AG10803 (cell line): ENCODE results near the gene STT3B.

Source experiments
- DNase-seq: peaks from one replicate; pipeline ENCODE4 v3.0.0; 2010; ENCODE audit warnings: low read depth
- H3K4me3 ChIP-seq: 2 replicates; pipeline ENCODE4 v1.5.1; 2011; ENCODE audit warnings: mild to moderate bottlenecking, low read length, control low read depth
- CTCF ChIP-seq: conservative IDR thresholded peaks from 2 replicates; pipeline ENCODE4 v1.5.1; 2011; ENCODE audit warnings: mild to moderate bottlenecking, low read length, control low read depth, inconsistent platforms

Gene STT3B

GRCh38 chr3:31532587-31533168 lies at the start of gene STT3B:
Gene STT3B (plus strand): TSS chr3:31532925. CDS start chr3:31532999, 74 bp downstream.
- peak within 1 kb of the TSS; percentile 84 for H3K4me3 ChIP-seq
- no peak for TF ChIP-seq CTCF
- DNase-seq: peak; percentile 85

GRCh38 chr3:31483776-31484175 lies 48.9 kb upstream of the STT3B start:
- no peak overlapping the region for H3K4me3 ChIP-seq
- no peak for DNase-seq
- no peak for TF ChIP-seq CTCF

GRCh38 chr3:31485196-31485595 lies 47.5 kb upstream of the STT3B start:
- TF ChIP-seq CTCF: no peak
- H3K4me3 ChIP-seq: no peak overlapping the region
- no peak for DNase-seq

- no peak for TF ChIP-seq CTCF
- H3K4me3 ChIP-seq: no peak overlapping the region
- DNase-seq: no peak
Measured at GRCh38 chr3:31486865-31487533, 45.7 kb upstream of the STT3B start.

GRCh38 chr3:31488475-31489017 lies 44.2 kb upstream of the STT3B start:
- DNase-seq: no peak
- TF ChIP-seq CTCF: no peak

GRCh38 chr3:31490502-31490901 lies 42.2 kb upstream of the STT3B start:
- no peak for TF ChIP-seq CTCF
- DNase-seq: no peak

More at GRCh38 chr3:31488475-31489017, 44.2 kb upstream of the STT3B start:
- H3K4me3 ChIP-seq: no peak overlapping the region

GRCh38 chr3:31491660-31492059 lies 41.1 kb upstream of the STT3B start:
- H3K4me3 ChIP-seq: no peak overlapping the region
- no peak for TF ChIP-seq CTCF
- DNase-seq: no peak

More at GRCh38 chr3:31490502-31490901, 42.2 kb upstream of the STT3B start:
- no peak overlapping the region for H3K4me3 ChIP-seq
